ENCODE measurements around the gene INSR.

The INSR gene

DNA sequence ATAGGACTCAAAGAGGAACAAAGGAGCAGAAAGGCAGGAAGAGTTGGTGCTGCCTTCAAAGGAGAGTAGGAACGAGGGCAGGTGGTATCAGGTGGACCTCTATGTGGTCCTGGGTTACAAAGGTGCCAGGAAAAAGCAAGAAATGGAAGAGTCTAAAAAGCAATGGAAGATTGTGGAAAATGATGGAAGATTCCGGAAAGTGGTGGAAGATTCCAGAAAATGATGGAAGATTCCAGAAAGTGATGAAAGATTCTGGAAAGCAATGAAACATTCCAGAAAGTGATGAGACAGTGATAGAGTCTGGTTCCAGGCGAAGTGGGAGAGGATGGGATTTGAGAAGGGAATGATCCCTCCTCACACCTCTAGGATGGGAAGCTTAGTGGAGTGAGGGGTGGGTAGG lies 169.4 kb downstream of the INSR start:
- Histone ChIP-seq H3K4me2 (ENCODE audit: low read length) (no peak overlapping the region), H3K9me3 (ENCODE audit: control insufficient read depth, low read length) (no peaks in the 10 kb centered on the region), H3K36me3 (ENCODE audit: control insufficient read depth, insufficient read depth, low read length) (no peaks in the 10 kb centered on the region), H3K9ac (no peak overlapping the region), H3K4me3 (ENCODE audit: low read depth, low read length) (no peak overlapping the region), H3K27ac (no peak overlapping the region), H3K4me1 (no peaks in the 10 kb centered on the region), H2AFZ (no peak overlapping the region), H3K79me2 (no peaks in the 10 kb centered on the region), H3K27me3 (ENCODE audit: control insufficient read depth, insufficient read depth, low read length) (no peaks in the 10 kb centered on the region)
- no peak for TF ChIP-seq CTCF (IDR thresholded peaks at IDR 0.05)

GRCh38 chr19:7122701-7123100 lies 171.5 kb downstream of the INSR start:
- Histone ChIP-seq H2AFZ (no peak overlapping the region), H3K36me3 (ENCODE audit: control insufficient read depth, insufficient read depth, low read length) (no peaks in the 10 kb centered on the region), H3K27ac (no peak overlapping the region), H3K79me2 (no peaks in the 10 kb centered on the region), H3K27me3 (ENCODE audit: control insufficient read depth, insufficient read depth, low read length) (no peaks in the 10 kb centered on the region), H3K4me1 (no peaks in the 10 kb centered on the region), H3K4me3 (ENCODE audit: low read depth, low read length) (no peak overlapping the region), H3K9ac (no peak overlapping the region), H3K9me3 (ENCODE audit: control insufficient read depth, low read length) (no peaks in the 10 kb centered on the region), H3K4me2 (ENCODE audit: low read length) (no peak overlapping the region)
- no peak for TF ChIP-seq CTCF (IDR thresholded peaks at IDR 0.05)

DNA sequence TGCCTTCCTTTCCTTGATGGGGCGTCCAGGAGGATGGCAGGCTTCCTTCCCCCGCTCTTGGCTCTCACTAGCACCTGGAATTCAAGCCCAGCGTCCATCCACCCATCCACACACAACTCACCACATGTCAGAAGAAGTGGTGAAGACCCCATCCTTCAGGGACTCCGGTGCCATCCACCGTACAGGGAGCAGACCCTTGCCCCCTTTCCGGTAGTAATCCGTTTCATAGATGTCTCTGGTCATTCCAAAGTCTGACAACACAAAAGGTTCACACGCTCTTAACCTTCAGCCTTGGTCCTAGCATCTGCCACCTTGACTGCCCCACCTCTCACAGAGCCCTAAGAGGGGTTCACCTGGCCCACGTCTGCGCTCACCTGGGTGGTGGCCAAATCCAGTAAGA lies 173.7 kb downstream of the INSR start:
- H3K36me3 ChIP-seq (ENCODE audit: control insufficient read depth, insufficient read depth, low read length) = no peaks in the 10 kb centered on the region
- TF ChIP-seq CTCF (IDR thresholded peaks at IDR 0.05) = no peak

GRCh38 chr19:7119582-7119981 lies 174.6 kb downstream of the INSR start:
- no peak overlapping the region for H3K9ac ChIP-seq
- H2AFZ ChIP-seq = no peak overlapping the region
- H3K4me1 ChIP-seq = no peaks in the 10 kb centered on the region
- H3K4me2 ChIP-seq (ENCODE audit: low read length) = no peak overlapping the region
- H3K4me3 ChIP-seq (ENCODE audit: low read depth, low read length) = no peak overlapping the region
- no peak overlapping the region for H3K27ac ChIP-seq
- H3K79me2 ChIP-seq = no peaks in the 10 kb centered on the region
- no peaks in the 10 kb centered on the region for H3K27me3 ChIP-seq (ENCODE audit: control insufficient read depth, insufficient read depth, low read length)
- H3K36me3 ChIP-seq (ENCODE audit: control insufficient read depth, insufficient read depth, low read length) = no peaks in the 10 kb centered on the region
- TF ChIP-seq CTCF (IDR thresholded peaks at IDR 0.05) = no peak
- H3K9me3 ChIP-seq (ENCODE audit: control insufficient read depth, low read length) = no peaks in the 10 kb centered on the region

More for the DNA sequence above, 173.7 kb downstream of the INSR start:
- Histone ChIP-seq H3K4me3 (ENCODE audit: low read depth, low read length) (no peak overlapping the region), H3K27ac (no peak overlapping the region), H3K9ac (no peak overlapping the region), H3K9me3 (ENCODE audit: control insufficient read depth, low read length) (no peaks in the 10 kb centered on the region), H3K79me2 (no peaks in the 10 kb centered on the region), H3K4me2 (ENCODE audit: low read length) (no peak overlapping the region), H3K4me1 (no peaks in the 10 kb centered on the region), H3K27me3 (ENCODE audit: control insufficient read depth, insufficient read depth, low read length) (no peaks in the 10 kb centered on the region), H2AFZ (no peak overlapping the region)

GRCh38 chr19:7117248-7117647 lies 177.0 kb downstream of the INSR start:
- H3K27ac ChIP-seq = no peak overlapping the region
- H3K4me1 ChIP-seq = no peaks in the 10 kb centered on the region
- no peak for TF ChIP-seq CTCF (IDR thresholded peaks at IDR 0.05)
- H3K27me3 ChIP-seq (ENCODE audit: control insufficient read depth, insufficient read depth, low read length) = no peaks in the 10 kb centered on the region
- no peaks in the 10 kb centered on the region for H3K9me3 ChIP-seq (ENCODE audit: control insufficient read depth, low read length)
- no peak overlapping the region for H3K9ac ChIP-seq
- H2AFZ ChIP-seq = no peak overlapping the region
- no peaks in the 10 kb centered on the region for H3K79me2 ChIP-seq
- H3K36me3 ChIP-seq (ENCODE audit: control insufficient read depth, insufficient read depth, low read length) = no peaks in the 10 kb centered on the region
- H3K4me3 ChIP-seq (ENCODE audit: low read depth, low read length) = no peak overlapping the region
- no peak overlapping the region for H3K4me2 ChIP-seq (ENCODE audit: low read length)

All from parathyroid adenoma (tissue), 2 donors.